ENCODE data around the gene PPP2R2D. TPM values are rescaled to one million over a fixed set of nuclear protein-coding genes. Genes with fewer than 3 reads are reported as not detected.

The PPP2R2D gene
- 10 to 100 TPM; 22.9 to 28.1 (median 24.5) TPM for total RNA-seq (2021; fragmentation: NEBNext Ultra II Directional; extraction: Animal tissue kit (Norgen Biotek cat#: 25700))
- long read RNA-seq, partial matches to known transcripts = 6 of 9 reads
- long read RNA-seq, other reads (novel, unspliced or antisense) = 3 of 9 reads

GRCh38 chr10:131900350-131901152, at the start of gene PPP2R2D:
TSS of gene PPP2R2D (plus strand) at chr10:131901008. CDS start at chr10:131901149, 141 bp downstream.
- Mint-ChIP-seq H3K27ac (peak within 1 kb of the TSS; percentile 89), H3K27me3 (ENCODE audit: insufficient read depth) (peaks cover 23% of the 10 kb centered on the region), H3K4me3 (peak within 1 kb of the TSS; percentile 97), H3K9me3 (no peaks in the 10 kb centered on the region), H3K4me1 (ENCODE audit: low read depth) (peaks cover 41% of the 10 kb centered on the region), H3K36me3 (ENCODE audit: low read depth) (peaks cover 8% of the 10 kb centered on the region; the same call in 1 of the 2 replicates)
- peak; percentile 80 for DNase-seq
- TF ChIP-seq, protein P1, sequence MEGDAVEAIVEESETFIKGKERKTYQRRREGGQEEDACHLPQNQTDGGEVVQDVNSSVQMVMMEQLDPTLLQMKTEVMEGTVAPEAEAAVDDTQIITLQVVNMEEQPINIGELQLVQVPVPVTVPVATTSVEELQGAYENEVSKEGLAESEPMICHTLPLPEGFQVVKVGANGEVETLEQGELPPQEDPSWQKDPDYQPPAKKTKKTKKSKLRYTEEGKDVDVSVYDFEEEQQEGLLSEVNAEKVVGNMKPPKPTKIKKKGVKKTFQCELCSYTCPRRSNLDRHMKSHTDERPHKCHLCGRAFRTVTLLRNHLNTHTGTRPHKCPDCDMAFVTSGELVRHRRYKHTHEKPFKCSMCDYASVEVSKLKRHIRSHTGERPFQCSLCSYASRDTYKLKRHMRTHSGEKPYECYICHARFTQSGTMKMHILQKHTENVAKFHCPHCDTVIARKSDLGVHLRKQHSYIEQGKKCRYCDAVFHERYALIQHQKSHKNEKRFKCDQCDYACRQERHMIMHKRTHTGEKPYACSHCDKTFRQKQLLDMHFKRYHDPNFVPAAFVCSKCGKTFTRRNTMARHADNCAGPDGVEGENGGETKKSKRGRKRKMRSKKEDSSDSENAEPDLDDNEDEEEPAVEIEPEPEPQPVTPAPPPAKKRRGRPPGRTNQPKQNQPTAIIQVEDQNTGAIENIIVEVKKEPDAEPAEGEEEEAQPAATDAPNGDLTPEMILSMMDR (IDR thresholded peaks at IDR 0.05) = no peak

- TF ChIP-seq, protein P1 (IDR thresholded peaks at IDR 0.05) = no peak
- Mint-ChIP-seq H3K4me1 (ENCODE audit: low read depth) (no peaks in the 10 kb centered on the region), H3K27me3 (ENCODE audit: insufficient read depth) (peaks cover 7% of the 10 kb centered on the region), H3K4me3 (peak overlapping the region; percentile 66; the same call in 1 of the 2 replicates), H3K36me3 (ENCODE audit: low read depth) (peaks cover 5% of the 10 kb centered on the region), H3K27ac (no peak overlapping the region; the same call in 1 of the 2 replicates), H3K9me3 (peaks cover 18% of the 10 kb centered on the region)
- DNase-seq = no peak
Measured at GRCh38 chr10:131851346-131851745, 49.5 kb upstream of the PPP2R2D start.

DNA sequence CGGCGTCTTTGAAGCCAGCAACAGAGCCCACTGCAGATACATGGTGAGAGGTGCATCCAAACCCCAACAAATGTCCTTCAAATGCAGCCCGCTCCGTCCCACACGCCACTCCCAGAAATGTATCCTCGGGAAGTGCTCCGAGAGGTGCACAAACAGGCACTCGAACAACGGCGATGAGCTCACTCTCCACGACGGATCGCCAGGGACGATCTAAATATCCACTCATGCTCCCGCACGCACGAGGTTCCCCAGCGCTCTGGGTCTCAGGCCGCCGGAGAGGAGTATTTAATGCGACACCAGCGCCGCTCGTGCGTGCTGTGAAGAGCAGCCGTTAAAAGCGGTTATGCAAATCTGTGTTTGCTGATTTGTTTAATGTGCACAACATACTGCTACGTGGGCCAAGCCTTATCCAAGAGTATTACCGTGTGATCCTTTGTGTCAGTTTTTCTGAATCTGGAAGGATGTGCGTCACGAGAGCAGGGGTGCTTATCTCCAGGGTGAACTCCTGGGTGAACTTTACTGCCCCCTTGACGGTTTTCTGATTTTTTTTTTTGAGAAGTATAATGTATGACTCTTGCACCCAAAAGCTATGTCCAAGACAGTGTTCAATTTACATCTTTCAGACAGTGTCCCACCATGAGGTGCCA, 48.5 kb upstream of the PPP2R2D start:
- TF ChIP-seq, protein P1 (IDR thresholded peaks at IDR 0.05) = no peak
- H3K9me3 Mint-ChIP-seq = peaks cover 18% of the 10 kb centered on the region
- H3K4me3 Mint-ChIP-seq = no peak overlapping the region
- peaks cover 6% of the 10 kb centered on the region for H3K27me3 Mint-ChIP-seq (ENCODE audit: insufficient read depth)
- H3K36me3 Mint-ChIP-seq (ENCODE audit: low read depth) = peaks cover 5% of the 10 kb centered on the region
- H3K4me1 Mint-ChIP-seq (ENCODE audit: low read depth) = no peaks in the 10 kb centered on the region
- DNase-seq = no peak
- no peak overlapping the region for H3K27ac Mint-ChIP-seq

DNA sequence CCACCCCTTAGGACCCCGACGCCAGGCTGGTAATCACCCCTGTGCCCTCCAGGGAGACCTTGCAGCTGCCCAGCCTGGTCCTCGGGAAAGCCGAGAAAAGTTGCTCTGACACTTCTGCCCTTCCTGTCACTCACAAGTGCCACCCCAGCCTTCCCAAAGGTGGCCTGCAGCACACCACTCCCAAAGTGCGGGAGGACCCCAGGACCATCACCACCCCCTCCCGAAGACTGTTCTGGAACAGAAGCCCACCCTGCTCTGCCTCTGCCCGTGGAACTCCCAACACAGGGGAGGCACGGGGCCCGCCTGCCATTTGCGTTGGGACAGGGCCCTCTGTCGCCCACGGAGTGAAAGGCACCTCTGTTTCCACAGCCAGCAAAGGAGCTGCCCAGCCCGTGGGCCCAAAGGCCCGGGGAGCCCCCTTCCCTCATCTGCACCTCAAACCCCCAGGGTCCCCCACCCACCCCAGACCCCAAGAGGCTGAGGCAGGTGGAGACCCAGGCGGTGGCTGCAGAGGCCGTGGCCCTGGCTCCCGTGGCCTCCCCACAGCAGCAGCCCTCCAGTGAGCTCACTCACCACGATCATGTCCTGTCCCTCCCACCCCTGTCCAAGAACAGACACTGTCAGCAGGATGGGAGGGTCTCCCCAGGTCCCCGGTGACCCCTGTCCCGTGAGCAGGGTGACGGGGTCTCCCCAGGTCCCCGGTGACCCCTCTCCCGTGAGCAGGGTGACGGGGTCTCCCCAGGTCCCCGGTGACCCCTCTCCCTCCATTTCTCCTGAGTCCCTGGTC, 47.8 kb upstream of the PPP2R2D start:
- H3K4me1 Mint-ChIP-seq (ENCODE audit: low read depth) = no peaks in the 10 kb centered on the region
- peaks cover 6% of the 10 kb centered on the region for H3K27me3 Mint-ChIP-seq (ENCODE audit: insufficient read depth)
- peaks cover 5% of the 10 kb centered on the region for H3K36me3 Mint-ChIP-seq (ENCODE audit: low read depth)
- no peak for DNase-seq
- peaks cover 18% of the 10 kb centered on the region for H3K9me3 Mint-ChIP-seq
- TF ChIP-seq, protein P1 (IDR thresholded peaks at IDR 0.05) = no peak
- H3K4me3 Mint-ChIP-seq = no peak overlapping the region
- no peak overlapping the region for H3K27ac Mint-ChIP-seq

GRCh38 chr10:131853610-131853964, 47.2 kb upstream of the PPP2R2D start:
- Mint-ChIP-seq H3K36me3 (ENCODE audit: low read depth) (peaks cover 5% of the 10 kb centered on the region), H3K4me3 (no peak overlapping the region), H3K27me3 (ENCODE audit: insufficient read depth) (peaks cover 8% of the 10 kb centered on the region), H3K27ac (no peak overlapping the region), H3K9me3 (peaks cover 18% of the 10 kb centered on the region), H3K4me1 (ENCODE audit: low read depth) (no peaks in the 10 kb centered on the region)
- DNase-seq = no peak
- TF ChIP-seq, protein P1 (IDR thresholded peaks at IDR 0.05) = no peak
